ENCODE measurements around the gene CIRBP.

GRCh38 chr19:1295169-1296012 is 26.3 kb downstream of the CIRBP start:
- TF ChIP-seq, protein P1, sequence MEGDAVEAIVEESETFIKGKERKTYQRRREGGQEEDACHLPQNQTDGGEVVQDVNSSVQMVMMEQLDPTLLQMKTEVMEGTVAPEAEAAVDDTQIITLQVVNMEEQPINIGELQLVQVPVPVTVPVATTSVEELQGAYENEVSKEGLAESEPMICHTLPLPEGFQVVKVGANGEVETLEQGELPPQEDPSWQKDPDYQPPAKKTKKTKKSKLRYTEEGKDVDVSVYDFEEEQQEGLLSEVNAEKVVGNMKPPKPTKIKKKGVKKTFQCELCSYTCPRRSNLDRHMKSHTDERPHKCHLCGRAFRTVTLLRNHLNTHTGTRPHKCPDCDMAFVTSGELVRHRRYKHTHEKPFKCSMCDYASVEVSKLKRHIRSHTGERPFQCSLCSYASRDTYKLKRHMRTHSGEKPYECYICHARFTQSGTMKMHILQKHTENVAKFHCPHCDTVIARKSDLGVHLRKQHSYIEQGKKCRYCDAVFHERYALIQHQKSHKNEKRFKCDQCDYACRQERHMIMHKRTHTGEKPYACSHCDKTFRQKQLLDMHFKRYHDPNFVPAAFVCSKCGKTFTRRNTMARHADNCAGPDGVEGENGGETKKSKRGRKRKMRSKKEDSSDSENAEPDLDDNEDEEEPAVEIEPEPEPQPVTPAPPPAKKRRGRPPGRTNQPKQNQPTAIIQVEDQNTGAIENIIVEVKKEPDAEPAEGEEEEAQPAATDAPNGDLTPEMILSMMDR (IDR thresholded peaks at IDR 0.05 in 4 of 5, conservative IDR thresholded peaks at IDR 0.05 in 1 of 5), result no peak
- no peak for TF ChIP-seq POLR2A (IDR thresholded peaks at IDR 0.05)
